H1 (cell line): ENCODE data around the gene NBEA. TPM values are rescaled to one million over a fixed set of nuclear protein-coding genes. Genes with fewer than 3 reads are reported as not detected.

ENCODE experiments used
- CTCF ChIA-PET: fragments of 300-600 bp; sonication (Branson Sonifier 250); formaldehyde crosslinking; loops from one replicate; lab custom pipeline; 2021; ENCODE audit not compliant: partially characterized antibody; lab: Charles Lee
- POLR2A ChIA-PET: fragments of 300-600 bp; sonication (Branson Sonifier 250); formaldehyde crosslinking; loops from one replicate; lab custom pipeline; 2021; ENCODE audit warnings: inconsistent platforms; ENCODE audit not compliant: partially characterized antibody; lab: Charles Lee
- DNase-seq, 2 experiments: peaks; one replicate each; pipeline versions ENCODE4 v3.0.0 to v3.0.0-alpha.2; 2010 to 2022; ENCODE audit warnings: low spot score in 2 of 2, low read depth in 1 of 2, mixed read lengths in 1 of 2
- FAIRE-seq: peaks from 2 replicates; lab custom pipeline; 2011; peaks lifted over from hg19 to GRCh38; lab: Jason Lieb, UNC
- H2AFZ ChIP-seq: 2 replicates; pipeline ENCODE4 v1.8.1; 2012; ENCODE audit warnings: low read length, inconsistent platforms
- H2AK5ac ChIP-seq: 2 replicates; pipeline ENCODE4 v1.6.1; 2013; ENCODE audit warnings: low read depth, low read length
- H2BK120ac ChIP-seq: replicated peaks from 2 replicates; pipeline ENCODE3; 2013; ENCODE audit warnings: low read depth, low read length, inconsistent platforms
- H2BK12ac ChIP-seq: 2 replicates; pipeline ENCODE4 v1.6.1; 2013; ENCODE audit warnings: low read depth, low read length
- H2BK15ac ChIP-seq: 2 replicates; pipeline ENCODE4 v1.6.1; 2013; ENCODE audit warnings: low read length
- H2BK20ac ChIP-seq: 2 replicates; pipeline ENCODE4 v1.6.1; 2013; ENCODE audit warnings: low read length
- H2BK5ac ChIP-seq: 2 replicates; pipeline ENCODE4 v1.6.1; 2013; ENCODE audit warnings: low read depth, low read length
- H3K14ac ChIP-seq: 2 replicates; pipeline ENCODE4 v1.6.1; 2013; ENCODE audit warnings: inconsistent platforms; ENCODE audit not compliant: insufficient read length
- H3K18ac ChIP-seq: 2 replicates; pipeline ENCODE4 v1.6.1; 2013; ENCODE audit warnings: low read length; ENCODE audit errors: extremely low read depth
- H3K23ac ChIP-seq: 2 replicates; pipeline ENCODE4 v1.6.1; 2013; ENCODE audit warnings: inconsistent platforms; ENCODE audit not compliant: insufficient read length
- H3K23me2 ChIP-seq: 2 replicates; pipeline ENCODE4 v1.6.1; 2013; ENCODE audit warnings: low read depth, low read length
- H3K27ac ChIP-seq: 2 replicates; pipeline ENCODE4 v1.6.1; 2011; ENCODE audit warnings: low read depth, low read length, inconsistent platforms
- H3K27me3 ChIP-seq, 4 experiments: replicated peaks in 1 of 4; 1 replicate in 1 of 4; 2 replicates in 3 of 4; pipeline versions ENCODE4 v1.6.1 to v1.8.1; 2011 to 2013; ENCODE audit warnings: low read length in 3 of 4, mild to moderate bottlenecking in 3 of 4, inconsistent platforms in 2 of 4, mixed read lengths in 2 of 4, moderate library complexity in 1 of 4; ENCODE audit not compliant: control insufficient read depth in 3 of 4, insufficient read depth in 3 of 4; ENCODE audit errors: extremely low read depth in 1 of 4
- H3K36me3 ChIP-seq, 4 experiments: 2 replicates each; pipeline versions ENCODE4 v1.6.1 to v1.8.1; 2011 to 2013; ENCODE audit warnings: mild to moderate bottlenecking in 4 of 4, low read length in 3 of 4, moderate library complexity in 2 of 4, control low read depth in 1 of 4, inconsistent platforms in 1 of 4; ENCODE audit not compliant: insufficient read depth in 4 of 4, control insufficient read depth in 2 of 4
- H3K4ac ChIP-seq: replicated peaks from 2 replicates; pipeline ENCODE3; 2013; ENCODE audit warnings: low read length, low read depth, mixed read lengths, inconsistent platforms; ENCODE audit not compliant: insufficient read length
- H3K4me1 ChIP-seq, 4 experiments: replicated peaks in 1 of 4; 1 replicate in 1 of 4; 2 replicates in 3 of 4; pipeline versions ENCODE4 v1.6.1 to v1.8.1; 2011 to 2013; ENCODE audit warnings: low read length in 3 of 4, inconsistent platforms in 2 of 4, mixed read lengths in 1 of 4; ENCODE audit not compliant: insufficient read depth in 4 of 4, control insufficient read depth in 3 of 4
- H3K4me2 ChIP-seq, 2 experiments: 2 replicates each; pipeline versions ENCODE4 v1.6.1 to v1.8.1; 2011 to 2013; ENCODE audit warnings: low read depth in 2 of 2, low read length in 2 of 2, control low read depth in 1 of 2, inconsistent platforms in 1 of 2, mild to moderate bottlenecking in 1 of 2; ENCODE audit not compliant: insufficient read depth in 1 of 2
- H3K4me3 ChIP-seq, 4 experiments: fragments of 200-600, 300-600 bp in 1 of 4; sonication (generic), shearing (Covaris generic), sonication (Bioruptor Twin) in 1 of 4; 2 replicates each; pipeline versions ENCODE4 v1.5.1 to v1.8.1; 2011 to 2016; ENCODE audit warnings: low read length in 4 of 4, low read depth in 3 of 4, control low read depth in 2 of 4, inconsistent platforms in 2 of 4, mild to moderate bottlenecking in 2 of 4, mixed read lengths in 1 of 4, moderate library complexity in 1 of 4; ENCODE audit not compliant: insufficient read depth in 2 of 4; ENCODE audit errors: extremely low read depth in 1 of 4
- H3K56ac ChIP-seq: replicated peaks from 2 replicates; pipeline ENCODE3; 2013; ENCODE audit warnings: low read depth, mild to moderate bottlenecking, mixed read lengths, low read length, inconsistent platforms; ENCODE audit not compliant: insufficient read length
- H3K79me1 ChIP-seq: 2 replicates; pipeline ENCODE4 v1.6.1; 2013; ENCODE audit warnings: low read depth, low read length, control low read depth
- H3K79me2 ChIP-seq, 2 experiments: 2 replicates each; pipeline versions ENCODE4 v1.6.1 to v1.8.1; 2012 to 2013; ENCODE audit warnings: low read length in 2 of 2, mild to moderate bottlenecking in 2 of 2, inconsistent platforms in 1 of 2; ENCODE audit not compliant: insufficient read depth in 2 of 2, control insufficient read depth in 1 of 2
- H3K9ac ChIP-seq, 4 experiments: replicated peaks in 1 of 4; 1 replicate in 1 of 4; 2 replicates in 3 of 4; pipeline versions ENCODE4 v1.6.1 to v1.8.1; 2011 to 2013; ENCODE audit warnings: low read depth in 3 of 4, low read length in 3 of 4, control low read depth in 2 of 4, mild to moderate bottlenecking in 2 of 4, moderate library complexity in 2 of 4, inconsistent platforms in 1 of 4; ENCODE audit errors: extremely low read depth in 1 of 4
- H3K9me3 ChIP-seq, 2 experiments: 2 replicates each; pipeline versions ENCODE4 v1.6.1 to v1.8.1; 2012 to 2013; ENCODE audit warnings: mild to moderate bottlenecking in 2 of 2, moderate library complexity in 2 of 2, control low read depth in 1 of 2, inconsistent platforms in 1 of 2, low read depth in 1 of 2, low read length in 1 of 2, mixed read lengths in 1 of 2; ENCODE audit not compliant: insufficient read depth in 2 of 2
- H4K20me1 ChIP-seq, 2 experiments: replicated peaks in 1 of 2; 2 replicates each; pipeline versions ENCODE3 to v1.8.1; 2011 to 2013; ENCODE audit warnings: inconsistent platforms in 2 of 2, low read length in 2 of 2, mild to moderate bottlenecking in 1 of 2; ENCODE audit not compliant: insufficient read depth in 2 of 2, control insufficient read depth in 1 of 2
- H4K5ac ChIP-seq: 2 replicates; pipeline ENCODE4 v1.6.1; 2013; ENCODE audit warnings: low read length, low read depth, mixed read lengths, inconsistent platforms; ENCODE audit not compliant: insufficient read length
- H4K8ac ChIP-seq: 2 replicates; pipeline ENCODE4 v1.8.0; 2013; ENCODE audit warnings: mild to moderate bottlenecking, moderate library complexity, low read length, inconsistent platforms; ENCODE audit not compliant: insufficient read depth; ENCODE audit errors: extremely low read depth
- H4K91ac ChIP-seq: replicated peaks from 2 replicates; pipeline ENCODE3; 2013; ENCODE audit warnings: low read length, mixed read lengths, inconsistent platforms; ENCODE audit not compliant: insufficient read length
- EGR1 ChIP-seq: IDR thresholded peaks from 2 replicates; pipeline ENCODE4 v1.6.1; 2011; ENCODE audit warnings: low read depth, low read length, borderline replicate concordance
- EP300 ChIP-seq, 2 experiments: IDR thresholded peaks; 1 replicate in 1 of 2; 2 replicates in 1 of 2; pipeline ENCODE4 v1.6.1; 2011 to 2012; ENCODE audit warnings: low read depth in 2 of 2, low read length in 2 of 2, mild to moderate bottlenecking in 2 of 2, borderline replicate concordance in 1 of 2, inconsistent platforms in 1 of 2, moderate library complexity in 1 of 2
- EZH2 ChIP-seq: fragments of 200-600 bp; sonication (generic); IDR thresholded peaks from 2 replicates; pipeline ENCODE4 v1.7.1; 2012; ENCODE audit warnings: low read depth, mild to moderate bottlenecking, moderate library complexity, low read length, inconsistent platforms; ENCODE audit not compliant: severe bottlenecking
- RAD21 ChIP-seq, 2 experiments: IDR thresholded peaks in 1 of 2; conservative IDR thresholded peaks in 1 of 2; 2 replicates each; pipeline ENCODE4 v1.6.1; 2011; ENCODE audit warnings: low read depth in 2 of 2, low read length in 2 of 2, improper control_type of control experiment in 1 of 2, inconsistent platforms in 1 of 2, mild to moderate bottlenecking in 1 of 2, moderate library complexity in 1 of 2
- SIN3A ChIP-seq, 2 experiments: IDR thresholded peaks in 1 of 2; conservative IDR thresholded peaks in 1 of 2; 2 replicates each; pipeline ENCODE4 v1.6.1; 2011 to 2012; ENCODE audit warnings: low read length in 2 of 2, improper control_type of control experiment in 1 of 2, low read depth in 1 of 2, mild to moderate bottlenecking in 1 of 2
- TAF1 ChIP-seq: IDR thresholded peaks from 2 replicates; pipeline ENCODE4 v1.6.1; 2011; ENCODE audit warnings: mild to moderate bottlenecking, low read depth, low read length
- TEAD4 ChIP-seq: IDR thresholded peaks from 2 replicates; pipeline ENCODE4 v1.6.1; 2012; ENCODE audit warnings: low read depth, low read length, inconsistent platforms, mixed read lengths
- YY1 ChIP-seq: IDR thresholded peaks from 2 replicates; pipeline ENCODE4 v1.6.1; 2011; ENCODE audit warnings: low read depth, mild to moderate bottlenecking, low read length
- WGBS, 2 experiments: shearing (Covaris generic) in 1 of 2; methylation state at CpG; one replicate each; pipeline versions ENCODE4 v1.1.6 to v1.1.7; 2013 to 2015; ENCODE audit warnings: low lambda C conversion rate in 2 of 2, mixed read lengths in 2 of 2, inconsistent platforms in 1 of 2, low coverage in 1 of 2, missing lambda C conversion rate in 1 of 2; ENCODE audit not compliant: insufficient replicate concordance in 2 of 2, insufficient coverage in 1 of 2, insufficient read length in 1 of 2; ENCODE audit errors: extremely low coverage in 1 of 2, missing lambda C conversion rate in 1 of 2; 5-methylcytosine and 5-hydroxymethylcytosine counted together
- polyA plus RNA-seq, 7 experiments: library from polyadenylated mRNA; depleted of rRNA in 3 of 7; stranded (reverse) in 5 of 7; unstranded in 2 of 7; fragments of >200 nt in 5 of 7; fragments of 200-250 nt in 2 of 7; gene quantifications; 1 replicate in 5 of 7; 2 replicates in 1 of 7; 4 replicates in 1 of 7; pipeline versions ENCODE4 v1.2.1 to v1.2.3, GENCODE V29; 2011 to 2013; ENCODE audit warnings: missing spikeins in 2 of 7, mixed read lengths in 2 of 7
- total RNA-seq: library from RNA; stranded (reverse); fragmentation: NEBNext Ultra II Directional; extraction: Animal tissue kit (Norgen Biotek cat#: 25700); gene quantifications from 2 replicates; pipeline ENCODE4 v1.2.1, GENCODE V29; 2021
- TF ChIP-seq, protein P1 (sequence below): IDR thresholded peaks from 2 replicates; pipeline ENCODE4 v1.6.1; 2012; ENCODE audit warnings: inconsistent platforms

The NBEA gene
- total and polyA plus RNA-seq, 2 of the 8 experiments (the other 6 are each of a cell fraction or from before 2014, with no cell fraction given): 14.2 to 21.5 TPM

DNA sequence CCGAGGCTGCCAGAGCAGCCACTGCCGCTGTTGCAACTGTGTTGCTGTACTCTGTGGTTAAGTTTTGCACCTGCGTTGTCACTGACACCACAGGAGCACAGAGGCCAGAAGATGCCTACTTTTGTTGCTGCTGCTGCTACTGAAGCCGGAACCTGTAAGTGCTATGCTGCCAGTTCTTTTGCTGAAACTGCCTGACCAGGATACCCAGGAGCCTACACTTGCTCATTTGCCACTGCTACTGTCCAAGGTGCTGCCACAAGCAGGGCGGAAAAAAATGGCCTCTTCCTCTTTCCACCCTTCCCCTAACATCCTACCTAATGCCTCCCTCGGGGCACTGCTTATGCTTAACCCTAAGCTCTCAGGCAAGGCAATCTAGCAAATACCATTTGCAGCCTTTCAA is 29.0 kb upstream of the NBEA start:
- Histone ChIP-seq H2AFZ (no peak overlapping the region), H3K4ac (no peak overlapping the region), H3K23me2 (no peaks in the 10 kb centered on the region; the same call in 1 of the 2 replicates), H4K8ac (no peak overlapping the region), H2BK12ac (0 out of 2 replicates have a peak overlapping the region, but pooled peaks have one; percentile 18), H3K14ac (no peak overlapping the region), H3K4me1 (peaks cover 4 to 37% (median 19%) of the 10 kb centered on the region in 4 experiments; a peak in 6 of 7 replicates), H3K36me3 (no peaks in the 10 kb centered on the region), H3K27me3 (no peaks in the 10 kb centered on the region), H3K56ac (no peak overlapping the region), H2BK20ac (peak overlapping the region; percentile 77; the same call in 1 of the 2 replicates), H3K79me1 (no peaks in the 10 kb centered on the region), H3K27ac (0 out of 2 replicates have a peak overlapping the region, but pooled peaks have one; percentile 39), H3K23ac (no peak overlapping the region), H2BK120ac (peak overlapping the region; percentile 75), H3K4me2 (peak overlapping the region in 1 of 2 experiments; percentile 77; a peak in 1 of 4 replicates), H2AK5ac (no peak overlapping the region), H3K9me3 (no peaks in the 10 kb centered on the region), H3K4me3 (no peak overlapping the region), H2BK5ac (peak overlapping the region; percentile 76; the same call in 1 of the 2 replicates), H3K79me2 (no peaks in the 10 kb centered on the region), H4K91ac (peak overlapping the region; percentile 6), H4K20me1 (no peaks in the 10 kb centered on the region), H2BK15ac (no peak overlapping the region), H4K5ac (no peak overlapping the region), H3K9ac (no peak overlapping the region), H3K18ac (peak overlapping the region; percentile 80; the same call in 1 of the 2 replicates)
- peak; percentile 38 to 63 for DNase-seq
- FAIRE-seq: peak; percentile 79
- 79% methylated on average over 6 of the region's 6 CpGs; no CpG with 5 or more reads in 1 of the 2 experiments for WGBS, 2 experiments
- ChIA-PET CTCF (no interaction called here), POLR2A (interaction anchor here (4.1 kb wide), 1 partner anchor 12 kb away, joined by 34 read pairs; no protein-coding TSS in a partner anchor)
- peak in 1 of 2 experiments; percentile 13; a peak in 1 of 4 replicates for TF ChIP-seq RAD21 (IDR thresholded peaks at IDR 0.05 in 1 of 2, conservative IDR thresholded peaks at IDR 0.05 in 1 of 2; ENCODE audit: low read depth in 2 of 2, low read length in 2 of 2)
- TF ChIP-seq EGR1: no peak
- TF ChIP-seq EZH2: no peak
- no peak for TF ChIP-seq TAF1
- peak in 1 of 2 experiments; percentile 9; a peak in 1 of 3 replicates for TF ChIP-seq EP300 (IDR thresholded peaks at IDR 0.05; ENCODE audit: borderline replicate concordance in 1 of 2, low read depth in 2 of 2, low read length in 2 of 2)
- 0 out of 2 replicates have a peak, but pooled peaks have one; percentile 32 for TF ChIP-seq TEAD4
- TF ChIP-seq, protein P1, sequence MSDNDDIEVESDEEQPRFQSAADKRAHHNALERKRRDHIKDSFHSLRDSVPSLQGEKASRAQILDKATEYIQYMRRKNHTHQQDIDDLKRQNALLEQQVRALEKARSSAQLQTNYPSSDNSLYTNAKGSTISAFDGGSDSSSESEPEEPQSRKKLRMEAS: peak; percentile 32; the same call in 1 of the 2 replicates
- peak; percentile 89 for TF ChIP-seq YY1
- TF ChIP-seq SIN3A (conservative IDR thresholded peaks at IDR 0.05 in 1 of 2, IDR thresholded peaks at IDR 0.05 in 1 of 2; ENCODE audit: low read depth in 1 of 2, low read length in 2 of 2): peak; percentile 32 to 73; a peak in 1 of 4 replicates
